HEK293T (cell line): ENCODE data around the gene DNAJB2.
"Not testable (repeated sequence)": the region's sequence is repeated elsewhere in the genome, so short reads cannot be mapped to it uniquely, and the experiment has no call there.

ENCODE experiments used
- CTCF ChIA-PET: fragments of 350-600 bp; formaldehyde crosslinking; extraction: SDS; loops from one replicate; lab custom pipeline; 2021; ENCODE audit warnings: antibody characterized with exemption, inconsistent platforms; lab: Yijun Ruan, JAX
- POLR2A ChIA-PET: fragments of 350-600 bp; formaldehyde crosslinking; extraction: SDS; loops from one replicate; lab custom pipeline; 2020; ENCODE audit warnings: antibody characterized with exemption, inconsistent platforms; lab: Yijun Ruan, JAX
- DNase-seq: peaks from one replicate; pipeline ENCODE4 v3.0.0; 2012; ENCODE audit warnings: mixed read lengths; ENCODE audit errors: extremely low spot score
- ARNT ChIP-seq: fragments of 450-650 bp; IDR thresholded peaks from 2 replicates; pipeline ENCODE4 v1.6.1; 2017; ENCODE audit warnings: mild to moderate bottlenecking
- BHLHE40 ChIP-seq: fragments of 450-650 bp; IDR thresholded peaks from 2 replicates; pipeline ENCODE4 v1.6.1; 2016; ENCODE audit warnings: mild to moderate bottlenecking, moderate library complexity, borderline replicate concordance
- CTBP1 ChIP-seq: fragments of 450-650 bp; IDR thresholded peaks from 2 replicates; pipeline ENCODE4 v1.6.1; 2016; ENCODE audit warnings: borderline replicate concordance
- ELF4 ChIP-seq: fragments of 450-650 bp; IDR thresholded peaks from 2 replicates; pipeline ENCODE4 v1.6.1; 2017; ENCODE audit warnings: antibody characterized with exemption
- FOXA1 ChIP-seq: fragments of 450-650 bp; IDR thresholded peaks from 2 replicates; pipeline ENCODE4 v1.6.1; 2016; ENCODE audit warnings: mild to moderate bottlenecking
- FOXK2 ChIP-seq: fragments of 450-650 bp; IDR thresholded peaks from 2 replicates; pipeline ENCODE4 v1.6.1; 2016; ENCODE audit warnings: mild to moderate bottlenecking
- FOXM1 ChIP-seq: fragments of 450-650 bp; IDR thresholded peaks from 2 replicates; pipeline ENCODE4 v1.6.1; 2017; ENCODE audit warnings: mild to moderate bottlenecking, borderline replicate concordance
- HDGF ChIP-seq: fragments of 450-650 bp; IDR thresholded peaks from 2 replicates; pipeline ENCODE4 v1.6.1; 2017; ENCODE audit warnings: antibody characterized with exemption, borderline replicate concordance
- L3MBTL2 ChIP-seq: fragments of 450-650 bp; conservative IDR thresholded peaks from 2 replicates; pipeline ENCODE4 v1.6.1; 2016; ENCODE audit warnings: mild to moderate bottlenecking
- LEF1 ChIP-seq: fragments of 450-650 bp; IDR thresholded peaks from 2 replicates; pipeline ENCODE4 v1.6.1; 2017; ENCODE audit warnings: mild to moderate bottlenecking, borderline replicate concordance
- NFRKB ChIP-seq: fragments of 450-650 bp; IDR thresholded peaks from 2 replicates; pipeline ENCODE4 v1.6.1; 2016; ENCODE audit warnings: mild to moderate bottlenecking, moderate library complexity
- PKNOX1 ChIP-seq: fragments of 450-650 bp; IDR thresholded peaks from 2 replicates; pipeline ENCODE4 v1.6.1; 2016
- SP1 ChIP-seq: fragments of 450-650 bp; IDR thresholded peaks from 2 replicates; pipeline ENCODE4 v1.6.1; 2017
- SUZ12 ChIP-seq: fragments of 450-650 bp; IDR thresholded peaks from 2 replicates; pipeline ENCODE4 v1.6.1; 2016; ENCODE audit warnings: mild to moderate bottlenecking
- TARDBP ChIP-seq: fragments of 450-650 bp; IDR thresholded peaks from 2 replicates; pipeline ENCODE4 v1.6.1; 2016
- ZNF384 ChIP-seq: fragments of 450-650 bp; IDR thresholded peaks from 2 replicates; pipeline ENCODE4 v1.6.1; 2016

DNAJB2 gene

DNA sequence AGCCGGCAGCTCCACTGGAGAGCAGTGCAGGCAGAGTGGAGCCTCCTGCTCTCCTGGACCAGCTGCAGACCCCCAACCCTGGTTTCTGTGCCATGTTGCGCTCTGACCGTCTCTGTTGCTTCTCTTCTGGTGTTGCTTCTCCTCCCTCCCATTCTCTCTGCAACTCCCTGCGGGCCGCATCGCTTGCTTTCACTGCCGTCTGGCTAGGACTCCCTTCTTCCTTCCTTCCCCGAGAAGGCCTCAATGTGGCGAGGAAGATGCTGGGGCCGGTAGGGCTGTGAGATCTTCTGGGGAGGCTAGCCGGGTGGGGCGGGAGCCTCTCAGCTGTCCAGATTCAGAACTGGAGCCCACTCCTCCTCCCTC lies 6.2 kb downstream of the DNAJB2 start:
- no peak for DNase-seq
- ChIA-PET CTCF (interaction anchor here (0.9 kb wide), 1 partner anchor 10 kb away, joined by 3 read pairs; no protein-coding TSS in a partner anchor), POLR2A (no interaction called here)
- TF ChIP-seq PKNOX1 (no peak), LEF1 (no peak), FOXM1 (no peak), CTBP1 (no peak), ZNF384 (no peak), SP1 (no peak), FOXA1 (no peak), NFRKB (no peak), ELF4 (no peak), HDGF (no peak), ARNT (no peak), TARDBP (no peak), L3MBTL2 (no peak), SUZ12 (no peak), BHLHE40 (no peak), FOXK2 (no peak)

GRCh38 chr2:219285894-219286425 lies 6.8 kb downstream of the DNAJB2 start:
- ChIA-PET POLR2A (interaction anchor here (1.1 kb wide), 1 partner anchor 109 kb away, joined by 4 read pairs; the partner anchor contains the start of gene CNPPD1), CTCF (interaction anchor here (0.9 kb wide), 2 partner anchors 9 kb away, joined by 3 to 5 read pairs; no protein-coding TSS in a partner anchor)
- no peak for TF ChIP-seq FOXK2
- no peak for TF ChIP-seq SUZ12
- no peak for TF ChIP-seq CTBP1
- TF ChIP-seq SP1 = no peak
- no peak for TF ChIP-seq ZNF384
- no peak for TF ChIP-seq BHLHE40
- no peak for TF ChIP-seq ARNT
- TF ChIP-seq FOXA1 = no peak
- DNase-seq = peak; percentile 53

DNA sequence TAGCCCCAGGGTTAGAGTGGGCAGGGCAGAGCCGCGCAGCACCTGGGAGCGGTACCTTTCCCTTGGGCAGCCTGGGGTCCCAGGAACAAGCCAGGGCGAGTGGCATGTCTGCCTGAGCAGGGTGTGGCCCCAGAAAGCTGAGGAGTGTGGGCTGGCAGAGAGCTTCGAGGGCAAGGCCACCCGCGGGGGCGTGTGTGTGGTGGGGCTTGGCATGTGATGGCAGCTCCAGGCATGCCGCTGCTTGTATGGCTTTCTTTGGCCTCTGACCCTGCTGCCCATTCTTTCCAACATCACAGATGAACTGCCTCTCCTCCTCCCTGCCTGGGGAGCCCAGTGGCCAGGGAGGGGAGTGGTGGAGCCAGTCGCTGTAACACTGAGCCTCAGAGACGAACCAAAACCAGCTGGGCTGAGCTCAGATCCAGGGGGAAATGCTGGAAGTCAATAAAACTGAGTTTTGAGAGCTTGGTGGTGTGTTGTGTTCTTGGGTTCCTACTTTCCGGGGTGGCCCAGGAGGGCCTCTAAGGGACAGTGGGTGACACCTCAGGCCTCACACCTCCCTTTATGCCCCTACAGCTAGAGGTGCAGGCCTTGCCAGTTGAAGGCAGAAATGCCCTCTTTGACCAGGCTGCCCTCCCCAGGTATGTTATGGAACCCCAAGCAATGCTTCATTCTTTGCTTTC lies 7.4 kb downstream of the DNAJB2 start:
- ChIA-PET CTCF (interaction anchor here (0.9 kb wide), 1 partner anchor 8 kb away, joined by 5 read pairs; no protein-coding TSS in a partner anchor), POLR2A (interaction anchor here (1.1 kb wide), 1 partner anchor 110 kb away, joined by 4 read pairs; the partner anchor contains the start of gene CNPPD1)
- no peak for TF ChIP-seq ARNT
- no peak for TF ChIP-seq CTBP1
- TF ChIP-seq SUZ12 = no peak
- no peak for TF ChIP-seq ELF4
- no peak for TF ChIP-seq SP1
- TF ChIP-seq LEF1 = no peak
- TF ChIP-seq FOXM1 = no peak
- no peak for TF ChIP-seq FOXA1
- no peak for TF ChIP-seq TARDBP
- no peak for TF ChIP-seq NFRKB
- no peak for TF ChIP-seq PKNOX1
- TF ChIP-seq FOXK2 = no peak
- TF ChIP-seq ZNF384 = no peak
- no peak for TF ChIP-seq BHLHE40
- TF ChIP-seq L3MBTL2 = no peak
- no peak for TF ChIP-seq HDGF
- DNase-seq = no peak

DNA sequence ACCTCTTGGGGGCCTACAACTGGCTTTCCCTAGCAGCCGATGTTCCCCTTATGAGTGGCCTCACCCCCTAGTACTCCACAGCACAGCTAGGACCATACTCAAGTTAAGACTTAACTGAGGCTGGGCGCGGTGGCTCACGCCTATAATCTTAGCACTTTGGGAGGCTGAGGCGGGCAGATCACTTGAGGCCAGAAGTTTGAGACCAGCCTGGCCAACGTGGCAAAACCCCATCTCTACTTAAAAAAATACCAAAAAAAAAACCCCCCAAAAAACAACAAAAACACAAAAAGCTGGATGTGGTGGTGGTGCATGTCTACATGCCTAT lies 7.9 kb downstream of the DNAJB2 start:
- not testable (repeated sequence) for DNase-seq
- CTCF ChIA-PET = interaction anchor here (0.9 kb wide), 1 partner anchor 8 kb away, joined by 5 read pairs; no protein-coding TSS in a partner anchor
- POLR2A ChIA-PET = interaction anchor here (1.1 kb wide), 1 partner anchor 110 kb away, joined by 4 read pairs; the partner anchor contains the start of gene CNPPD1

- TF ChIP-seq ZNF384 = no peak
- no peak for TF ChIP-seq ARNT
- no peak for TF ChIP-seq BHLHE40
- no peak for TF ChIP-seq ELF4
- TF ChIP-seq LEF1 = no peak
- no peak for TF ChIP-seq HDGF
- no peak for TF ChIP-seq TARDBP
- no peak for TF ChIP-seq PKNOX1
- no peak for TF ChIP-seq SP1
- TF ChIP-seq FOXM1 = no peak
- TF ChIP-seq L3MBTL2 = no peak
- TF ChIP-seq NFRKB = no peak
- TF ChIP-seq SUZ12 = no peak
- TF ChIP-seq CTBP1 = no peak
- TF ChIP-seq FOXA1 = no peak
- ChIA-PET CTCF (interaction anchor here (0.8 kb wide), 1 partner anchor 136 kb away, joined by 4 read pairs; no protein-coding TSS in a partner anchor), POLR2A (no interaction called here)
- DNase-seq = no peak
Observed at GRCh38 chr2:219287580-219288265, 8.6 kb downstream of the DNAJB2 start.

DNA sequence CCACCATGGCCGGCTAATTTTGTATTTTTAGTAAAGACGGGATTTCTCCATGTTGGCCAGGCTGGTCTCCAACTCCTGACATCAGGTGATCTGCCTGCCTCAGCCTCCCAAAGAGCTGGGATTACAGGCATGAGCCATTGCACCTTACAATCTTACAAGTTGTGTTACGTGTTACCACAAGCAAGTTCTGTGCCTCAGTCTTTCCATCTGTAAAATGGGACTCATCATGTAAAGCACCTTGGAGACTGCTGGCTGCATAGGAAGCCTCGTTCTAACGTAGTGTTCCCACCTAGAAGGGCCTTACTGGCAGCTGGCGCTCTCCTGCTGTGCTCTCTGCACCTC lies 10.0 kb downstream of the DNAJB2 start:
- CTCF ChIA-PET = no interaction called here
- DNase-seq = no peak

More for the DNA sequence above, 10.0 kb downstream of the DNAJB2 start:
- POLR2A ChIA-PET = interaction anchor here (1.0 kb wide), 1 partner anchor 10 kb away, joined by 3 read pairs; the partner anchor contains the start of gene DNAJB2
- TF ChIP-seq TARDBP (no peak), CTBP1 (no peak), LEF1 (no peak), SUZ12 (no peak), FOXA1 (no peak), FOXK2 (no peak), PKNOX1 (no peak), ELF4 (no peak), NFRKB (no peak), ZNF384 (no peak), FOXM1 (no peak), BHLHE40 (no peak), L3MBTL2 (no peak), HDGF (no peak)
